HepG2 (cell line): Measurements from ENCODE around the gene XPNPEP3. TPM values are rescaled to one million over a fixed set of nuclear protein-coding genes. Genes with fewer than 3 reads are reported as not detected.
A peak's percentile ranks its signal among the peaks of the same experiment; 100 is the strongest.

Experiments used
- ATAC-seq: fragments of 200-7000 bp; cut with Tn5 transposase; 3 replicates; pipeline ENCODE4 v1.9.1; 2020; ENCODE audit warnings: mild to moderate bottlenecking, moderate library complexity
- BruUV-seq: library from RNA; stranded (reverse); fragments of 400-500 nt; replicated peaks from 2 replicates; lab custom pipeline; 2021; lab: Mats Ljungman, UMichigan
- CTCF ChIA-PET: fragments of 300-600 bp; formaldehyde crosslinking; extraction: SDS; loops from one replicate; lab custom pipeline; 2021; ENCODE audit warnings: low total read pairs, inconsistent platforms, low intra/inter-chr PET ratio; lab: Yijun Ruan, JAX
- POLR2A ChIA-PET: fragments of 350-600 bp; sonication (Branson Sonifier 250); formaldehyde crosslinking; loops from one replicate; lab custom pipeline; 2020; ENCODE audit warnings: antibody characterized with exemption, inconsistent platforms; lab: Yijun Ruan, JAX
- DNase-seq: peaks from one replicate; pipeline ENCODE4 v3.0.0-alpha.2; 2015; ENCODE audit warnings: low spot score
- FAIRE-seq: peaks from 3 replicates; lab custom pipeline; 2011; peaks lifted over from hg19 to GRCh38; lab: Jason Lieb, UNC
- H2AFZ ChIP-seq: one replicate; pipeline ENCODE4 v1.6.1; 2011; ENCODE audit warnings: low read length, inconsistent platforms
- H3K27ac ChIP-seq: fragments of 300-600 bp; 3 replicates; pipeline ENCODE4 v1.8.0; 2011; ENCODE audit warnings: mixed run types, mild to moderate bottlenecking, mixed read lengths, low read length, inconsistent platforms; ENCODE audit not compliant: insufficient read depth; ENCODE audit errors: extremely low read length
- H3K27me3 ChIP-seq, 2 experiments: fragments of 200-600 bp in 1 of 2; 2 replicates in 1 of 2; 3 replicates in 1 of 2; pipeline versions ENCODE4 v1.6.0 to v1.8.0; 2011; ENCODE audit warnings: low read length in 2 of 2, mild to moderate bottlenecking in 2 of 2, moderate library complexity in 2 of 2, inconsistent platforms in 1 of 2; ENCODE audit not compliant: insufficient read depth in 2 of 2, control insufficient read depth in 1 of 2
- H3K36me3 ChIP-seq, 2 experiments: fragments of 200-600 bp in 1 of 2; replicated peaks in 1 of 2; 2 replicates in 1 of 2; 3 replicates in 1 of 2; pipeline versions ENCODE4 v1.5.1 to v1.8.0; 2011; ENCODE audit warnings: low read length in 2 of 2, inconsistent platforms in 1 of 2; ENCODE audit not compliant: insufficient read depth in 2 of 2, control insufficient read depth in 1 of 2
- H3K4me1 ChIP-seq: 2 replicates; pipeline ENCODE4 v1.5.1; 2012; ENCODE audit warnings: low read length, inconsistent platforms; ENCODE audit not compliant: insufficient read depth
- H3K4me2 ChIP-seq: 2 replicates; pipeline ENCODE4 v1.6.0; 2011; ENCODE audit warnings: low read depth, low read length, inconsistent platforms
- H3K4me3 ChIP-seq, 3 experiments: fragments of 200-600 bp in 1 of 3; sonication (generic), shearing (Covaris generic) in 1 of 3; replicated peaks in 1 of 3; 2 replicates each; pipeline ENCODE4 v1.5.1; 2011 to 2016; ENCODE audit warnings: low read length in 3 of 3, inconsistent platforms in 2 of 3, low read depth in 2 of 3, mild to moderate bottlenecking in 2 of 3, control low read depth in 1 of 3, mixed read lengths in 1 of 3; ENCODE audit not compliant: insufficient read depth in 1 of 3
- H3K79me2 ChIP-seq: one replicate; pipeline ENCODE4 v1.6.1; 2011; ENCODE audit warnings: low read length, inconsistent platforms; ENCODE audit not compliant: insufficient read depth
- H3K9ac ChIP-seq: 2 replicates; pipeline ENCODE4 v1.6.0; 2011; ENCODE audit warnings: mild to moderate bottlenecking, low read depth, low read length, inconsistent platforms; ENCODE audit not compliant: insufficient read depth
- H3K9me3 ChIP-seq: 2 replicates; pipeline ENCODE4 v1.5.1; 2012; ENCODE audit warnings: mild to moderate bottlenecking, low read length
- H4K20me1 ChIP-seq: 2 replicates; pipeline ENCODE4 v1.6.0; 2011; ENCODE audit warnings: inconsistent platforms, mild to moderate bottlenecking, low read length, moderate library complexity; ENCODE audit not compliant: insufficient read depth
- ELF4 ChIP-seq: sonication (generic); formaldehyde crosslinking; IDR thresholded peaks from 2 replicates; pipeline ENCODE4 v1.5.0; 2020; ENCODE audit warnings: missing genetic modification reagents, mild to moderate bottlenecking, moderate library complexity, borderline replicate concordance
- HHEX ChIP-seq: IDR thresholded peaks from 2 replicates; pipeline ENCODE4 v1.6.1; 2016; ENCODE audit warnings: control low read depth
- KLF16 ChIP-seq, 2 experiments: sonication (generic) in 1 of 2; formaldehyde crosslinking in 1 of 2; IDR thresholded peaks; 2 replicates each; pipeline versions ENCODE4 v1.6.1 to v1.8.0; 2016 to 2023; ENCODE audit warnings: missing genetic modification reagents in 2 of 2, missing compliant biosample characterization in 1 of 2
- MED1 ChIP-seq: sonication (generic); formaldehyde crosslinking; IDR thresholded peaks from 2 replicates; pipeline ENCODE4 v1.4.0; 2020; ENCODE audit warnings: missing genetic modification reagents
- MTA1 ChIP-seq: sonication (generic); formaldehyde crosslinking; IDR thresholded peaks from 2 replicates; pipeline ENCODE4 v1.4.0; 2020; ENCODE audit warnings: missing genetic modification reagents, mild to moderate bottlenecking, borderline replicate concordance
- NFE2L1 ChIP-seq: sonication (generic); formaldehyde crosslinking; IDR thresholded peaks from 2 replicates; pipeline ENCODE4 v1.4.0; 2020; ENCODE audit warnings: missing genetic modification reagents, mild to moderate bottlenecking, borderline replicate concordance
- POLR2AphosphoS2 ChIP-seq: IDR thresholded peaks from 2 replicates; pipeline ENCODE4 v1.6.1; 2011; ENCODE audit warnings: low read depth, low read length, improper control_type of control experiment
- SNRNP70 ChIP-seq: fragments of 200-400 bp; formaldehyde crosslinking; IDR thresholded peaks from 2 replicates; pipeline ENCODE4 v1.6.1; 2017; ENCODE audit warnings: mild to moderate bottlenecking, low read depth, low read length, moderate library complexity
- SP2 ChIP-seq: sonication (generic); formaldehyde crosslinking; IDR thresholded peaks from 2 replicates; pipeline ENCODE4 v1.5.1; 2020; ENCODE audit warnings: mild to moderate bottlenecking, missing genetic modification reagents
- TBX2 ChIP-seq: sonication (generic); formaldehyde crosslinking; IDR thresholded peaks from 2 replicates; pipeline ENCODE4 v1.5.0; 2020; ENCODE audit warnings: missing genetic modification reagents, mild to moderate bottlenecking, borderline replicate concordance
- ZBTB1 ChIP-seq: sonication (generic); formaldehyde crosslinking; IDR thresholded peaks from 2 replicates; pipeline ENCODE4 v1.4.0; 2020; ENCODE audit warnings: missing genetic modification reagents, borderline replicate concordance
- ZBTB8A ChIP-seq: sonication (generic); formaldehyde crosslinking; IDR thresholded peaks from 2 replicates; pipeline ENCODE4 v1.4.0; 2020; ENCODE audit warnings: mild to moderate bottlenecking, low read depth, missing genetic modification reagents, borderline replicate concordance
- ZFYVE20 ChIP-seq: sonication (generic); formaldehyde crosslinking; IDR thresholded peaks from 2 replicates; pipeline ENCODE4 v1.8.0; 2023; ENCODE audit warnings: low read depth, mild to moderate bottlenecking, moderate library complexity, missing genetic modification reagents, borderline replicate concordance
- ZMYM2 ChIP-seq: sonication (generic); formaldehyde crosslinking; IDR thresholded peaks from 2 replicates; pipeline ENCODE4 v1.8.0; 2022; ENCODE audit warnings: mild to moderate bottlenecking, missing genetic modification reagents
- ZMYM4 ChIP-seq: sonication (generic); formaldehyde crosslinking; IDR thresholded peaks from 2 replicates; pipeline ENCODE4 v1.8.1; 2023; ENCODE audit warnings: mild to moderate bottlenecking, missing genetic modification reagents
- ZNF24 ChIP-seq: fragments of 450-650 bp; IDR thresholded peaks from 2 replicates; pipeline ENCODE4 v1.6.1; 2017; ENCODE audit warnings: antibody characterized with exemption, mild to moderate bottlenecking
- ZNF343 ChIP-seq: sonication (generic); formaldehyde crosslinking; IDR thresholded peaks from 2 replicates; pipeline ENCODE4 v1.4.0; 2020; ENCODE audit warnings: mild to moderate bottlenecking, missing genetic modification reagents
- ZNF557 ChIP-seq: sonication (generic); formaldehyde crosslinking; IDR thresholded peaks from 2 replicates; pipeline ENCODE4 v1.4.0; 2020; ENCODE audit warnings: missing genetic modification reagents
- ZNF746 ChIP-seq: sonication (generic); formaldehyde crosslinking; IDR thresholded peaks from 2 replicates; pipeline ENCODE4 v1.8.0; 2022; ENCODE audit warnings: mild to moderate bottlenecking, missing genetic modification reagents
- ZNF747 ChIP-seq: sonication (generic); formaldehyde crosslinking; IDR thresholded peaks from 2 replicates; pipeline ENCODE4 v1.8.1; 2023; ENCODE audit warnings: missing genetic modification reagents, mild to moderate bottlenecking, borderline replicate concordance
- ZNF850 ChIP-seq: sonication (generic); formaldehyde crosslinking; conservative IDR thresholded peaks from 2 replicates; pipeline ENCODE4 v1.9.0; 2021; ENCODE audit warnings: mild to moderate bottlenecking, missing genetic modification reagents
- WGBS: methylation state at CpG from one replicate; pipeline ENCODE4 v1.1.6; 2017; ENCODE audit warnings: low lambda C conversion rate; 5-methylcytosine and 5-hydroxymethylcytosine counted together
- in situ Hi-C: cut with HindIII; loops from 2 replicates; pipeline ENCODE4 v1.10.0; 2017; ENCODE audit warnings: low pct_unique_long_range_greater_than_20kb; ENCODE audit not compliant: extremely low pct_ligation_motif_present
- intact Hi-C: fragments of 100-400 bp; cut with micrococcal nuclease; formaldehyde crosslinking; loops from one replicate; pipeline ENCODE4 v1.10.0; 2022; ENCODE audit not compliant: unreplicated experiment
- polyA plus RNA-seq, 8 experiments: library from polyadenylated mRNA; depleted of rRNA in 3 of 8; stranded (reverse) in 7 of 8; unstranded in 1 of 8; fragments of >200 nt; fragmentation: Illumina TruSeq in 4 of 8; extraction: Trizol in 4 of 8; gene quantifications; 2 replicates each; pipeline versions ENCODE4 v1.2.1 to v1.2.3, GENCODE V29; 2011 to 2016; ENCODE audit warnings: low read depth in 4 of 8, missing spikeins in 1 of 8, mixed read lengths in 1 of 8; ENCODE audit not compliant: insufficient read depth in 1 of 8
- total RNA-seq, 5 experiments: library from RNA; depleted of rRNA; stranded (reverse); fragments of >200 nt; fragmentation: Illumina TruSeq; extraction: Trizol; gene quantifications; 2 replicates each; pipeline ENCODE4 v1.2.3, GENCODE V29; 2016; ENCODE audit warnings: low read depth in 1 of 5

XPNPEP3 gene
- total and polyA plus RNA-seq, 2 of the 13 experiments (the other 11 are each of a cell fraction or from before 2014, with no cell fraction given), result 10.3 to 14.0 TPM

- 0 out of 2 replicates have a peak, but pooled peaks have one; percentile 58 for TF ChIP-seq ZNF747
- TF ChIP-seq ZNF746 (CRISPR knock-in tag), result peak; percentile 33; the same call in 1 of the 2 replicates
- TF ChIP-seq SP2, result peak; percentile 84
- no peak for TF ChIP-seq ZNF557 (CRISPR knock-in tag)
- peak; percentile 74; the same call in 1 of the 2 replicates for TF ChIP-seq ZBTB1
- no peak for TF ChIP-seq SNRNP70
- TF ChIP-seq KLF16 (CRISPR knock-in tag; IDR thresholded peaks at IDR 0.05), result peak in 1 of 2 experiments; percentile 49; a peak in 1 of 4 replicates
- TF ChIP-seq MTA1 (CRISPR knock-in tag), result 0 out of 2 replicates have a peak, but pooled peaks have one; percentile 49
- peak; percentile 62 for TF ChIP-seq TBX2 (CRISPR knock-in tag)
- TF ChIP-seq ZMYM4 (CRISPR knock-in tag), result peak; percentile 60
Observed at GRCh38 chr22:40818747-40819598, 38.0 kb upstream of the XPNPEP3 start, which contains the start of gene SLC25A17 (continued).

DNA sequence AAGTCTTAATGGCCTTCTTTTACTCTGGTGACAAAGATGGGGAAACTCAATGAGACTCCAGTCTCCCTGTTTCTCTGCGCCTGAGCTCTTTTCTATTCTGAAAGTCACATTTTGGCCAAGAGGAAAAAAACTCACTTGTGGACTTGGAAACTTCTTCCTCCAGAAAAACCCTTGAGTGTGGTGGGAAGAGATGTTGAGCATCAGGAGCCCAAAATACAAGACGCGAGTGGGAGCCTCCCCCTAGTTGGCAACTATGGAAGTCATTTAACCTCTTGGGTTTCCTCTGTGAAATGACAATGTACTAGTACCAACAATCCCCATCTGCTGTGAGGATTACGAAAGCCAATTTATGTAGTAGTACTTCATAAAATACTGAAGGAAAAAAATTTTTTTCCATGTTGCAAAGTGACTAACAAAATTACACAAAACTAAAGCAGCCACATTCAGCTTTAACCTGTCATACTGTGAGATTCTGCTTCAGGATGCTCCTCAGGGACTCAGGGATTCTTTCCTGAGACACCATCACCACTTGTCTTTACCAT, 37.3 kb upstream of the XPNPEP3 start:
- peak; percentile 19; the same call in 2 of the 3 replicates for ATAC-seq
- Histone ChIP-seq H3K4me2 (peak overlapping the region; percentile 82), H4K20me1 (no peaks in the 10 kb centered on the region), H3K27ac (peak overlapping the region; percentile 8), H3K9me3 (no peaks in the 10 kb centered on the region), H3K9ac (peak overlapping the region; percentile 59), H3K79me2 (peaks cover 32% of the 10 kb centered on the region), H3K4me3 (peak overlapping the region; percentile 97 to 98 (median 98)), H2AFZ (peak overlapping the region; percentile 88), H3K4me1 (peaks cover 40% of the 10 kb centered on the region), H3K36me3 (no peaks in the 10 kb centered on the region; a peak in 1 of 5 replicates), H3K27me3 (no peaks in the 10 kb centered on the region; a peak in 1 of 5 replicates)
- WGBS, result 1% methylated on average over 4 of the region's 4 CpGs
- in situ Hi-C loops, result no loop called here
- no TSS peak for BruUV-seq
- DNase-seq, result no peak
- intact Hi-C loops, result no loop called here
- POLR2A ChIA-PET, result interaction anchor here (0.9 to 1.5 kb wide), 5 partner anchors 10 to 131 kb away, joined by 3 to 9 read pairs (median 4); partner anchors contain the start of genes RBX1, ST13 and XPNPEP3
- no peak for FAIRE-seq
- CTCF ChIA-PET, result no interaction called here
- TF ChIP-seq NFE2L1 (CRISPR knock-in tag) (no peak), ZNF343 (0 out of 2 replicates have a peak, but pooled peaks have one; percentile 32), ZFYVE20 (CRISPR knock-in tag) (no peak), ZNF850 (CRISPR knock-in tag) (no peak), POLR2AphosphoS2 (no peak), ELF4 (CRISPR knock-in tag) (0 out of 2 replicates have a peak, but pooled peaks have one; percentile 4), MED1 (CRISPR knock-in tag) (0 out of 2 replicates have a peak, but pooled peaks have one; percentile 7), ZBTB8A (CRISPR knock-in tag) (0 out of 2 replicates have a peak, but pooled peaks have one; percentile 55), HHEX (CRISPR knock-in tag) (no peak), ZNF24 (no peak), ZMYM2 (CRISPR knock-in tag) (no peak)
